Fibroblast of lung (primary cell): ENCODE data around the gene ACTL9. TPM values are rescaled to one million over a fixed set of nuclear protein-coding genes. Genes with fewer than 3 reads are reported as not detected.

Source experiments
- DNase-seq, 2 donors: peaks; one replicate each; pipeline versions ENCODE4 v3.0.0 to v3.0.0-alpha.2; 2010; ENCODE audit warnings: low read depth in 2 of 2
- H2AFZ ChIP-seq: 2 replicates; pipeline ENCODE4 v1.5.1; 2012; ENCODE audit warnings: low read length, control low read depth, inconsistent platforms
- H3K27ac ChIP-seq: 2 replicates; pipeline ENCODE4 v1.5.1; 2011; ENCODE audit warnings: low read length, control low read depth; ENCODE audit not compliant: insufficient read depth
- H3K27me3 ChIP-seq: 2 replicates; pipeline ENCODE4 v1.5.1; 2011; ENCODE audit warnings: mild to moderate bottlenecking, low read length; ENCODE audit not compliant: control insufficient read depth, insufficient read depth
- H3K36me3 ChIP-seq: 2 replicates; pipeline ENCODE4 v1.5.1; 2011; ENCODE audit warnings: low read length; ENCODE audit not compliant: control insufficient read depth, insufficient read depth
- H3K4me1 ChIP-seq: 2 replicates; pipeline ENCODE4 v1.5.1; 2011; ENCODE audit warnings: low read length; ENCODE audit not compliant: control insufficient read depth, insufficient read depth; ENCODE audit errors: extremely low read depth
- H3K4me2 ChIP-seq: 2 replicates; pipeline ENCODE4 v1.5.1; 2011; ENCODE audit warnings: low read length, control low read depth; ENCODE audit not compliant: insufficient read depth; ENCODE audit errors: extremely low read depth
- H3K4me3 ChIP-seq, 4 experiments: fragments of 200-600 bp in 1 of 4; sonication (generic) in 1 of 4; replicated peaks in 1 of 4; 2 replicates each; pipeline ENCODE4 v1.5.1; 2011 to 2016; ENCODE audit warnings: low read length in 4 of 4, low read depth in 3 of 4, mild to moderate bottlenecking in 3 of 4, control low read depth in 2 of 4, inconsistent platforms in 1 of 4, mixed read lengths in 1 of 4; ENCODE audit not compliant: insufficient read depth in 1 of 4; ENCODE audit errors: control extremely low read depth in 1 of 4
- H3K79me2 ChIP-seq: 2 replicates; pipeline ENCODE4 v1.5.1; 2012; ENCODE audit warnings: mild to moderate bottlenecking, low read length, inconsistent platforms; ENCODE audit not compliant: control insufficient read depth, insufficient read depth
- H3K9ac ChIP-seq: 2 replicates; pipeline ENCODE4 v1.5.1; 2011; ENCODE audit warnings: mild to moderate bottlenecking, low read length, control low read depth; ENCODE audit not compliant: insufficient read depth
- H3K9me3 ChIP-seq: 2 replicates; pipeline ENCODE4 v1.5.1; 2012; ENCODE audit warnings: low read depth, low read length; ENCODE audit not compliant: control insufficient read depth, insufficient read depth
- H4K20me1 ChIP-seq: 2 replicates; pipeline ENCODE4 v1.5.1; 2011; ENCODE audit warnings: low read length; ENCODE audit not compliant: control insufficient read depth, insufficient read depth; ENCODE audit errors: extremely low read depth
- EZH2 ChIP-seq: IDR thresholded peaks from 2 replicates; pipeline ENCODE4 v1.5.1; 2012; ENCODE audit warnings: low read length, control low read depth, mild to moderate bottlenecking; ENCODE audit errors: missing control alignments
- polyA plus RNA-seq, 2 donors: library from polyadenylated mRNA; depleted of rRNA in 1 of 2; stranded (reverse) in 1 of 2; unstranded in 1 of 2; fragments of >200 nt; gene quantifications; 2 replicates each; pipeline ENCODE4 v1.2.1, GENCODE V29; 2011 to 2012; ENCODE audit warnings: missing spikeins in 1 of 2
- total RNA-seq: library from RNA; depleted of rRNA; stranded (reverse); fragments of >200 nt; gene quantifications from 2 replicates; pipeline ENCODE4 v1.2.1, GENCODE V29; 2014
- TF ChIP-seq, protein P1 (sequence below), 2 donors: IDR thresholded peaks in 1 of 2; conservative IDR thresholded peaks in 1 of 2; 1 replicate in 1 of 2; 2 replicates in 1 of 2; pipeline ENCODE4 v1.5.1; 2011 to 2012; ENCODE audit warnings: low read length in 2 of 2, control low read depth in 1 of 2, inconsistent platforms in 1 of 2, low read depth in 1 of 2, mild to moderate bottlenecking in 1 of 2

Gene ACTL9
- total and polyA plus RNA-seq, 2 donors (not counting 1 experiment from before 2014, with no cell fraction given): not detected

- TF ChIP-seq EZH2: no peak
- TF ChIP-seq, protein P1, sequence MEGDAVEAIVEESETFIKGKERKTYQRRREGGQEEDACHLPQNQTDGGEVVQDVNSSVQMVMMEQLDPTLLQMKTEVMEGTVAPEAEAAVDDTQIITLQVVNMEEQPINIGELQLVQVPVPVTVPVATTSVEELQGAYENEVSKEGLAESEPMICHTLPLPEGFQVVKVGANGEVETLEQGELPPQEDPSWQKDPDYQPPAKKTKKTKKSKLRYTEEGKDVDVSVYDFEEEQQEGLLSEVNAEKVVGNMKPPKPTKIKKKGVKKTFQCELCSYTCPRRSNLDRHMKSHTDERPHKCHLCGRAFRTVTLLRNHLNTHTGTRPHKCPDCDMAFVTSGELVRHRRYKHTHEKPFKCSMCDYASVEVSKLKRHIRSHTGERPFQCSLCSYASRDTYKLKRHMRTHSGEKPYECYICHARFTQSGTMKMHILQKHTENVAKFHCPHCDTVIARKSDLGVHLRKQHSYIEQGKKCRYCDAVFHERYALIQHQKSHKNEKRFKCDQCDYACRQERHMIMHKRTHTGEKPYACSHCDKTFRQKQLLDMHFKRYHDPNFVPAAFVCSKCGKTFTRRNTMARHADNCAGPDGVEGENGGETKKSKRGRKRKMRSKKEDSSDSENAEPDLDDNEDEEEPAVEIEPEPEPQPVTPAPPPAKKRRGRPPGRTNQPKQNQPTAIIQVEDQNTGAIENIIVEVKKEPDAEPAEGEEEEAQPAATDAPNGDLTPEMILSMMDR (conservative IDR thresholded peaks at IDR 0.05 in 1 of 2, IDR thresholded peaks at IDR 0.05 in 1 of 2; ENCODE audit: low read depth in 1 of 2, low read length in 2 of 2): no peak
- Histone ChIP-seq H4K20me1 (no peaks in the 10 kb centered on the region), H3K27ac (no peak overlapping the region), H3K4me2 (no peak overlapping the region), H3K4me1 (no peaks in the 10 kb centered on the region), H2AFZ (no peak overlapping the region), H3K4me3 (no peak overlapping the region), H3K9ac (no peak overlapping the region), H3K27me3 (no peaks in the 10 kb centered on the region), H3K36me3 (no peaks in the 10 kb centered on the region), H3K79me2 (no peaks in the 10 kb centered on the region), H3K9me3 (no peaks in the 10 kb centered on the region)
- no peak for DNase-seq
These were observed 9.7 kb downstream of the ACTL9 start for GRCh38 chr19:8688930-8689329.

GRCh38 chr19:8686549-8686948, 12.0 kb downstream of the ACTL9 start:
- no peak overlapping the region for H3K27ac ChIP-seq
- no peaks in the 10 kb centered on the region for H3K4me1 ChIP-seq
- H3K4me3 ChIP-seq: no peak overlapping the region
- H3K36me3 ChIP-seq: no peaks in the 10 kb centered on the region
- H3K9ac ChIP-seq: no peak overlapping the region
- H4K20me1 ChIP-seq: no peaks in the 10 kb centered on the region
- DNase-seq: no peak
- H3K27me3 ChIP-seq: no peaks in the 10 kb centered on the region
- no peak overlapping the region for H3K4me2 ChIP-seq
- no peaks in the 10 kb centered on the region for H3K79me2 ChIP-seq
- no peak overlapping the region for H2AFZ ChIP-seq
- TF ChIP-seq, protein P1 (conservative IDR thresholded peaks at IDR 0.05 in 1 of 2, IDR thresholded peaks at IDR 0.05 in 1 of 2; ENCODE audit: low read depth in 1 of 2, low read length in 2 of 2): no peak
- TF ChIP-seq EZH2: no peak
- no peaks in the 10 kb centered on the region for H3K9me3 ChIP-seq

GRCh38 chr19:8684001-8684902, 14.3 kb downstream of the ACTL9 start:
- H3K27ac ChIP-seq: no peak overlapping the region
- no peak for DNase-seq
- H3K9ac ChIP-seq: no peak overlapping the region
- H3K4me2 ChIP-seq: no peak overlapping the region
- no peaks in the 10 kb centered on the region for H3K27me3 ChIP-seq
- no peak overlapping the region for H2AFZ ChIP-seq
- no peaks in the 10 kb centered on the region for H3K4me1 ChIP-seq
- no peaks in the 10 kb centered on the region for H4K20me1 ChIP-seq
- H3K79me2 ChIP-seq: no peaks in the 10 kb centered on the region
- H3K36me3 ChIP-seq: no peaks in the 10 kb centered on the region
- H3K4me3 ChIP-seq: no peak overlapping the region
- TF ChIP-seq, protein P1 (conservative IDR thresholded peaks at IDR 0.05 in 1 of 2, IDR thresholded peaks at IDR 0.05 in 1 of 2; ENCODE audit: low read depth in 1 of 2, low read length in 2 of 2): no peak
- TF ChIP-seq EZH2: no peak
- H3K9me3 ChIP-seq: no peaks in the 10 kb centered on the region
